ENCODE results near the gene LRRC34. TPM values are rescaled to one million over a fixed set of nuclear protein-coding genes. Genes with fewer than 3 reads are reported as not detected.

LRRC34 gene
- total RNA-seq, 1 experiment from 2014 or later = not detected

- BruUV-seq (replicated peaks) = no TSS peak
- no peak overlapping the region for H3K4me3 ChIP-seq (ENCODE audit: low read depth, low read length)
- no peak for DNase-seq
- Mint-ChIP-seq H3K27ac (ENCODE audit: unreplicated experiment) (no peak overlapping the region), H3K4me3 (ENCODE audit: unreplicated experiment) (no peak overlapping the region), H3K36me3 (ENCODE audit: insufficient read depth, unreplicated experiment) (no peaks in the 10 kb centered on the region), H3K9me3 (ENCODE audit: unreplicated experiment) (peaks cover 23% of the 10 kb centered on the region), H3K4me1 (ENCODE audit: low read depth, unreplicated experiment) (no peaks in the 10 kb centered on the region), H3K27me3 (ENCODE audit: insufficient read depth, unreplicated experiment) (peaks cover 9% of the 10 kb centered on the region)
- ChIA-PET CTCF (no interaction called here), POLR2A (no interaction called here)
- H3K27me3 ChIP-seq (replicated peaks; ENCODE audit: control insufficient read depth, insufficient read depth, low read length) = no peaks in the 10 kb centered on the region
- peaks cover 9% of the 10 kb centered on the region for H3K9me3 ChIP-seq
- no peak for TF ChIP-seq CTCF (IDR thresholded peaks at IDR 0.05; ENCODE audit: insufficient read depth in 1 of 2, low read depth in 1 of 2, low read length in 1 of 2, severe bottlenecking in 1 of 2, unreplicated experiment in 1 of 2)
- intact Hi-C loops (cut with micrococcal nuclease; ENCODE audit: unreplicated experiment) = no loop called here
- no peaks in the 10 kb centered on the region for H3K36me3 ChIP-seq (ENCODE audit: control insufficient read depth, insufficient read depth, low read length)
- H3K4me1 ChIP-seq = no peaks in the 10 kb centered on the region
Observed at GRCh38 chr3:169813757-169814517, 1.2 kb upstream of the LRRC34 start.

GRCh38 chr3:169813278-169813677 is 574 bp upstream of the LRRC34 start:
- CTCF ChIA-PET = no interaction called here
- H3K4me1 ChIP-seq = no peaks in the 10 kb centered on the region
- H3K27me3 Mint-ChIP-seq (ENCODE audit: insufficient read depth, unreplicated experiment) = peaks cover 8% of the 10 kb centered on the region
- H3K27me3 ChIP-seq (replicated peaks; ENCODE audit: control insufficient read depth, insufficient read depth, low read length) = no peaks in the 10 kb centered on the region
- no peak overlapping the region for H3K4me3 Mint-ChIP-seq (ENCODE audit: unreplicated experiment)
- BruUV-seq (replicated peaks) = no TSS peak
- H3K4me3 ChIP-seq (ENCODE audit: low read depth, low read length) = no peak overlapping the region
- H3K36me3 ChIP-seq (ENCODE audit: control insufficient read depth, insufficient read depth, low read length) = no peaks in the 10 kb centered on the region
- no peak overlapping the region for H3K27ac Mint-ChIP-seq (ENCODE audit: unreplicated experiment)
- POLR2A ChIA-PET = no interaction called here
- H3K36me3 Mint-ChIP-seq (ENCODE audit: insufficient read depth, unreplicated experiment) = no peaks in the 10 kb centered on the region
- H3K9me3 Mint-ChIP-seq (ENCODE audit: unreplicated experiment) = peaks cover 23% of the 10 kb centered on the region
- no peaks in the 10 kb centered on the region for H3K4me1 Mint-ChIP-seq (ENCODE audit: low read depth, unreplicated experiment)
- no peak for DNase-seq
- no peak for TF ChIP-seq CTCF (IDR thresholded peaks at IDR 0.05; ENCODE audit: insufficient read depth in 1 of 2, low read depth in 1 of 2, low read length in 1 of 2, severe bottlenecking in 1 of 2, unreplicated experiment in 1 of 2)
- peaks cover 9% of the 10 kb centered on the region for H3K9me3 ChIP-seq
- intact Hi-C loops (cut with micrococcal nuclease; ENCODE audit: unreplicated experiment) = no loop called here

- Histone ChIP-seq H3K27me3 (replicated peaks; ENCODE audit: control insufficient read depth, insufficient read depth, low read length) (no peaks in the 10 kb centered on the region), H3K4me3 (ENCODE audit: low read depth, low read length) (peak overlapping the region; percentile 33), H3K9me3 (peaks cover 9% of the 10 kb centered on the region), H3K4me1 (no peaks in the 10 kb centered on the region), H3K36me3 (ENCODE audit: control insufficient read depth, insufficient read depth, low read length) (no peaks in the 10 kb centered on the region)
- no peak for TF ChIP-seq CTCF (IDR thresholded peaks at IDR 0.05; ENCODE audit: insufficient read depth in 1 of 2, low read depth in 1 of 2, low read length in 1 of 2, severe bottlenecking in 1 of 2, unreplicated experiment in 1 of 2)
- peaks cover 2% of the 10 kb centered on the region for H3K27me3 Mint-ChIP-seq (ENCODE audit: insufficient read depth, unreplicated experiment)
- H3K27ac Mint-ChIP-seq (ENCODE audit: unreplicated experiment) = no peak overlapping the region
- no TSS peak for BruUV-seq (replicated peaks)
- no peak for DNase-seq
- peak overlapping the region; percentile 60 for H3K4me3 Mint-ChIP-seq (ENCODE audit: unreplicated experiment)
- intact Hi-C loops (cut with micrococcal nuclease; ENCODE audit: unreplicated experiment) = no loop called here
- CTCF ChIA-PET = no interaction called here
- H3K9me3 Mint-ChIP-seq (ENCODE audit: unreplicated experiment) = peaks cover 15% of the 10 kb centered on the region
- POLR2A ChIA-PET = no interaction called here
- no peaks in the 10 kb centered on the region for H3K36me3 Mint-ChIP-seq (ENCODE audit: insufficient read depth, unreplicated experiment)
- no peaks in the 10 kb centered on the region for H3K4me1 Mint-ChIP-seq (ENCODE audit: low read depth, unreplicated experiment)
Observed at GRCh38 chr3:169811631-169812331, 923 bp downstream of the LRRC34 start.

Data from Caco-2 (cell line).